Measurements from ENCODE around the gene PKN2. TPM values are rescaled to one million over a fixed set of nuclear protein-coding genes. Genes with fewer than 3 reads are reported as not detected.
A peak's percentile ranks its signal among the peaks of the same experiment; 100 is the strongest.

Gene PKN2
- total RNA-seq, 1 donor from 2014 or later: 59.0 TPM

DNA sequence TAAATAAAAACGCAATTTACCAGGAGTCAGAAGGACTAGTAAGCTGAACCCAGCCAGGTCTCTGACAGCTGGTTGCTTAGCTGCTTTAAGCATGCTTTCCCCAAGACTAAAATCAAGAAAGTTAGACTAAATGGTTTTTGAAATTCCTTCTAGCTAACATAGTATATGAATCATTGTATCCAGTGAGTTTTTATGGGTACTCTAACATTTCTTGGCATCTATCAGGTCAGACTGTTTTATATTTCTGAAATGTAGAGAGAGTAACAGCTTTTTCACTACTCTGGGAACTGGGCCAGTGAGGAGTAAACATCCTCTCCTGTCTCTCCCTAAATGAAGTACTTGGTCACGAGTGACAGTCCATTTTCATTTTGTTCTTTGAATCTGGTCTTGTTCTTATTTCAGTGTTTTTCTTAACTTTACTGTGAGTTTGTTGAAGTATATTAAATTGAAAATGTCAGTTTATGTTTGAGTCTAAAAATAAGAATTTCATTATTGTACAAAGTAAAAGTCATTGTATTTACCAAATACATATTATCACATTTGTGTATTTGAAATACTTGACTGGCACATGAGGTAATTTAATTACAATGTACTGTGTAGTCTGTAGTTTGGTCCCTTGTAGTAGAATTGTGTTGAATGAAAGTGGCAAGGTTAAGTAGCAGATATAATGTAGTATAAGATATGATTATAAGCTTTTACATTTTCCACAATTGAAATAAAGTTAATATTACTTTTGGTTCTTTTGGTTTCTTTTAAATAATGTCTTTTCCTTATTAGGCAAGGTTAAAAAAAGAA, 47.6 kb downstream of the PKN2 start:
- peak; percentile 87 for DNase-seq (ENCODE audit: low read depth)

DNA sequence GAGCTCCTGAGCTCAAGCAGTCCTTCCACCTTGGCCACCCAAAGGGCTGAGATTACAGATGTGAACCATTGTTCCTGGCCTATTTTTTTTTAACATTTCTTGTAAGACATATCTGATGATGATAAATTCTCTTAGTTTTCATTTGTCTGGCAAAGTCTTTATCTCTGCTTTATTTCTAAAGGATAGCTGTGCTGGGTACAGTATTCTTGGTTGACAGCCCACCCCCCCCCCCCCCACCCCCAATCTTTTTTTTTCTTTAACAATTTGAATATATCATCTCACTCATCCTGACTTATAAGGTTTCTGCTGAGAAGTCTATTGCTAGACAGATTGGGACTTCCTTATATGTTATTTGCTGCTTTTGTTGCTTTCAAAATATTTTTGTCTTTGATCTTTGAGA, 51.3 kb downstream of the PKN2 start:
- DNase-seq (ENCODE audit: low read depth): no peak

DNA sequence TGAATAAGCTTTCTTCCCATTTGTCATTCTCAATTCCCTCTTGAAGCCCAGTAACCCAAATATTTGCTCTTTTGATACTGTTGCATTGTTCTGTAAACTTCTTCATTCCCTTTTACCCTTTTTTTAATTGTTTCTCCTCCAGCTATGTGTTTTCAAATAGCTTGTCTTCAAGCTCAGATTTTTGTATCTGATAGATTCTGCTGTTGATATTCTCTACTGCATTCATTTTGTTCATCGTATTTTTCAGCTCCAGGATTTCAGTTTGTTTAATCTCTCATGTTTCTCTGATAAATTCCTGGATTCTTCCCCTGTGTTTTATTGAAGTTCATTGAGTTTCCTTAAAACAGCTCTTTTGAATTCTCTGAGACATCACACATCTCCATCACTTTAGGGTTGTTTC, 51.8 kb downstream of the PKN2 start:
- no peak for DNase-seq (ENCODE audit: low read depth)

DNA sequence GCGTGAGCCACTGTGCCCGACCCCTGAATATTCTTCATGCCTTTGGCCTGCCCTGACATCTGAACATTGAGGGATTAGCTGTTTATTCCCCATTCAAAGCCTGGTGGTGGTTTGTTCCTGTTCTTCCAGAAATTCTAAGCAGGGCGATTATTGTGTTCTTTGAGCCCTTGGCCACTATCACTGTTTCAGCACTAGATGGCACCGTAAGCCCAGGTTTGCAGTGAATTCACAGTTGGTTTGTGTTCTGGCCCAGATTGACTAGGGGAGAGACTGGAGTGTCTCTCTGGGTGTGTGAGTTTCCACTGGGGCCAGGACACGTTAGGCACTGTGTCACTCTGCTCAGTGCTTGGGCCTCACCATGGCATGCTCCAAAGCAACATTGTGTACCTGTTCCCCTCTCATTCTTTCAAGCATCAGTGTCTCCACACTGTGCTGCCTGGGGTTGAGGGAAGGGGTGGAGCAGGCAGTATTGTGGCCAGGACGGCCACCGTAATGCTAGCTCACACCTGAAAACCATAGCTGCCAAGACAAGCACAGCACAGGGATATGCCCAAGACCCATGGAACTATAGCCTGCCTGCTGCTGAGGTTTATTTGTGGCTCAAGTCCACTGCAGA, 52.7 kb downstream of the PKN2 start:
- peak; percentile 24 for DNase-seq (ENCODE audit: low read depth)

DNA sequence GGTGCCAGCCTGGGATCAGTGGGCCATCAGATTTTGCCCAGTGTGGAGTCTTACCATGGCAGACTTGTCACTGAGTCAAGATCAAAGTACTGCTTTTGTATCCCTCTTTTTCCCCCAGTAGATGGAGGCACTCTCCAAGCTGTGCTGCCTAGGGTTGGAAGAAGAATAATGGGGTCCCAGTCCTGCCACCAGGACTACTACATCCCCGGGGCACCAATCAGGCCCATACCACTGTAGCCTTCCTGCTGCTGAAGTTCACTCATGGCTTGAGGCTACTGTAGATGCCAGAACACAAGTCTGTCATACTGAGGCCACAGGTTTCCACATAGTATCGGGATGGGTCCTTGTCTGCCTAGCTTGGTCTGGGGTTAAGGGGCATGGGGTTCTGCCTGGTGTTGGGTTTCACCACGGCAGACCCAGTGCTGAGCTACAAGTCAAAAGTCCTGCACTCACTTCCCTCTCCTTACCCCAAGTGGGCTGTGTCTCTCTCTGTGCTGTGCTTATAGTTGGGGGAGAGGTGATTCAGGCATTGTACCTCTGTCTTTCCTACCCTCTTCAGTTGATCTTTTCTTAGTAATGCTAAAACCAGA, 53.4 kb downstream of the PKN2 start:
- DNase-seq (ENCODE audit: low read depth): no peak

DNA sequence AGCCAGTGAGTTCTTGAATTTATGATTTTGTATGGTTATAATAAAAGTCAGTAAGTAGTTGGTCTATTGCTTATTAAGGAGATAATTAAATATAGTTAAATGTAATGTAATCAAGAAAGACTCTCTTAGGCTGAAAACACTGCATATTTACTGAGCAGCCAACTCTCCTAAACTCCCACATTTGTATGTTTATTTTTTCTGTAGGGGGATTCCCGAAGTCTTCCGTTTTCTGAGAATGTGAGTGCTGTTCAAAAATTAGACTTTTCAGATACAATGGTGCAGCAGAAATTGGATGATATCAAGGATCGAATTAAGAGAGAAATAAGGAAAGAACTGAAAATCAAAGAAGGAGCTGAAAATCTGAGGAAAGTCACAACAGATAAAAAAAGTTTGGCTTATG, 56.7 kb downstream of the PKN2 start:
- DNase-seq (ENCODE audit: low read depth): no peak

DNA sequence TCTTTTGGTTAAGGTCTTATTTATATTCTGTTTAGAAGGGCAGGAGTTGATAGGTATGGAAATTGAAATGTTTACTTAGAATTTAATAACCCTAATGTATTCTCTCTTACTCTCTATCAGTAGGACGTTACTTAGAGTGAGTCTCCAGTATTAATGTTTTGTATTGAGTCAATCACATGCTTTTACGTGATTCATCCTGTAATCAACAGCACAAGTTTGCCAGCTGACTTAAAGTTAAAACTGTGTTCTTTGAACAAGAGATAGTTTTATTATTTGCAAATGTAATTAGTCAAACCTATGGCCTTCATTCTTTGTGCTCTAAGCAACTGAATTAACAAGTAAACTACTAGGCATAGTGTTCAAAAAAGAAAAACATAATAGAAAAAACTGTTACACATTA, 57.3 kb downstream of the PKN2 start:
- DNase-seq (ENCODE audit: low read depth): peak; percentile 38

DNA sequence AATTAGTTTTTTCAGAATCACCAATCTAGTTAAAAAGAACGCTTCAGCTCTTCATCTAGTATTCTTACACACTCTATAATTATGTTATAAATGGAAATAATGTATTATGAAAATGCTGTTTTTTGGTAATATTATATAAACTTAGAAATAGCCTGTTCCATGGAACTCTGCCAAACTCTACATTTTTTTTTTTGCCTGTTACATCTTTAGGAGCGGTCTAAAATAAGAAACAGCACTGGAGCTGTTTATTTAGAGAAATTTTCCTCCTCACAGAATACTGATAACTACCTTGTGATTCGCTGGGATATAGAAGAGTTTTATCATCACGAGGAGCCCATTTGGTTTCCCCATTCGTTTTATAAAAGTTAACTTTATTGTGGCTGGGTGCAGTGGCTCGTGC, 58.5 kb downstream of the PKN2 start:
- DNase-seq (ENCODE audit: low read depth): no peak

DNA sequence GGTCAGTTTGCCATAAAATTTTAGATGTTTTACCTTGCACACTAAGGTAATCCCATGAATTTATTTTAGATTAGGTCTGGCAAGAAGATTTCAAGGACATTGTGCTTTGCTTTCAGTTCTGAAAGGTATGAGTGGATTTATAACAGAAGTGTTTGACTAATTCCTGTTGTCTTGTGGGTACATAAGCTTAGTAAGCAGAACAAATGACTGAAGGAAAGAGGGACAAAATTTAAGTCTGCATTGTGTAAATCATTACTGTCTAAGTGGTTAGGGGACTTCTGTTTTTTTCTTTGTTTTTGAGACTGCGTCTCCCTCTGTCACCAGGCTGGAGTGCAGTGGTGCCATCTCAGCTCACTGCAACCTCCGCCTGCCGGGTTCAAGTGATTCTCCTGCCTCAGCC, 60.1 kb downstream of the PKN2 start:
- no peak for DNase-seq (ENCODE audit: low read depth)

DNA sequence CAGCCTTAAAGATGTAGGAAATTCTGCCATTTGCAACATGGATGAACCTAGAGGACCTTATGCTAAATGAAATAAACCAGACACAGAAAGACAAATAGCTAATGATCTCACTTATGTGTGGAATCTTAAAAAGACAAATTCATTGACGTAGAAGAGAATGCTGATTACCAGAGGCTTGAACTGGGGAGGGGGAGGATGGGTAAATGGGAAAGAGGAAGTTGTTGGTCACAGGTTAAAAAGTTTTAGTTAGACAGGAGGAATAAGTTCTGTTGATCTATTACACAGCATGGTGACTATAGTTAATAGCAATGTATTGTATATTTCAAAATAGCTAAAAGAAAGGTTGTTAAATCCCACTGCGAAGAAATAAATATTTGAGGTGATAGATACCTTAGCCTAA, 62.8 kb downstream of the PKN2 start:
- DNase-seq (ENCODE audit: low read depth): no peak

DNA sequence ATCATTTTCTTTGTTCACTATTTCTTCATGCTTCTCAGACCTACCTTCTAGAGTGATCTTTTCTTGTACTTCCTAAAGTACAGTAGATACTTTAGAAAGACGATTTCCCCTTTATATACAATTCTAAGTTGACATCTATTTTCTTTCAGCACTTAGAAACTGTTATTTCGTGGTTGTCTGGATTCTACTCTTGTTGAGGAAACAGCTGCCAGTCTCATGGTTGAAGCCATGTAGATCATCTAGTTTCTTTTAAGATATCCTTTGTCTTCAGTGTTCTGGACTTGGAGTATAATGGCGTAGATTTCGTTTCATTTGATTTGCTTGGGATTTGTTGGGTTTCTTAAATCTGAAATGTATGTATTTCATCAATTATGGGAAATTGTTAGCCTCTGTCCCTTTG, 67.6 kb downstream of the PKN2 start:
- no peak for DNase-seq (ENCODE audit: low read depth)

DNA sequence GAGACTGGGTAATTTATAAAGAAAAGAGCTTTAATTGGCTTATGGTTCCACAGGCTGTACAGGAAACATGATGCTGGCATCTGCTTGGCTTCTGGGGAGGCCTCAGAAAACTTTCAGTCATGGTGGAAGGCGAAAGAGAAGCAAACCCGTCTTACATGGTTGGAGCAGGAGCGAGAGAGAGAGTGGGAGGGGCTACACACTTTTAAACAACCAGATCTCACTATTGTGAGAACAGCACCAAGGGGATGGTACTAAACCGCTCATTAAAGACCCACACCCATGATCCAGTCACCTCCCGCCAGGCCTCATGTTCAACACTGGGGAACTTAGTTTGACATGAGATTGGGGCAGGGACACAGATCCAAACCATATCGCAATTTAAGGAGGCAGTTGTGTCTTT, 69.4 kb downstream of the PKN2 start:
- DNase-seq (ENCODE audit: low read depth): no peak

DNA sequence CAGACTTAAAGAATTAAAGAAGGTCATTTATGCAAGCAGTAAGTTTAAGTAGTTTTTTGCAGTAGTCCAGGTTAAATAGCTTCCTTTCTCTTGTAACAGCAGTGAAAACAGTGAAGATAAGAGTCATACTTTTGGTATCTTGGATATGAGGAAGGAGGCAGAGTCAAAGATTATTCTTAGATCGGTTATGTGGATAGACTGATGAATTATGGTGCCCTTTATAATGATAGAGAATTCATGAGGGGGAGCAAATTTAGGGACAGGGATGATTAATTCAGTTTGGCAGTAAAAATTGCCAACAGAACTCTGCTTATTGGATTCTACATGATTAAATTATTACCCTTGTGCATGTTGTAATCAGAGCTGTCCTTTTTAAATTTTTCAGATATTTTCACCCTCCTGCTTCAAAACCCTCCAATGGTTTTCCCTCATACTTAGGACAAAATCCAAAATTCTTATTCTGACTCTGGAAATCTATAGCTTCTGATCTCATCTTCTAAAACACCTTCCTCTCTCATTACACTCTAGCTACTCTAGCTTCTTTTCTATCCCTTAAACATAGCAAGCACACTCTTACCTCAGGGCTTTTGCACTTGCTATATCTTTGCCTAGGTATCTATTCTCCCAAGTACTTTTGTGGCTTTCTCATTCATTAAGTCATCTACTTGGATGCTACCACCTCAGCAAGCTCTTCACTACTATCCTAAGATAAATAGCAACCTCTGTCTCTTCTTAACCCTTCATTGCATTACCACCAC, 79.8 kb downstream of the PKN2 start:
- peak; percentile 47 for DNase-seq (ENCODE audit: low read depth)

DNA sequence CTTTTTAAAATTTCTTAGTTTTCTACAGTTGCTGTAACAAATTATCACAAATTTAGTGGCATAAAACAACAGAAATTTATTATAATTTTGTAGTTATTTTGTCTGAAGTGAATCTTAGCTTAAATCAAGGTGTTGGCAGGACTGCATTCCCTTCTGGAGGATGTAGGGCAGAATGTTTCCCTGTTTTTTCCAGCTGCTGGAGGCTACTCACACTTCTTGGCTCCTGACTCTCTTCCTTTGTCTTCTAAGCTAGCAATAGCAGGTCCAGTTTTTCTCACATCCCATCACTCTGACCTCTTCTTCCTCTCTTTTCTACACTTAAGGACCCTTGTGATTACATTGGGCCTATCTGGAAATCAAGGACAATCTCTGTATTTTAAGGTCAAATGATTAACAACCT, 84.1 kb downstream of the PKN2 start:
- no peak for DNase-seq (ENCODE audit: low read depth)

DNA sequence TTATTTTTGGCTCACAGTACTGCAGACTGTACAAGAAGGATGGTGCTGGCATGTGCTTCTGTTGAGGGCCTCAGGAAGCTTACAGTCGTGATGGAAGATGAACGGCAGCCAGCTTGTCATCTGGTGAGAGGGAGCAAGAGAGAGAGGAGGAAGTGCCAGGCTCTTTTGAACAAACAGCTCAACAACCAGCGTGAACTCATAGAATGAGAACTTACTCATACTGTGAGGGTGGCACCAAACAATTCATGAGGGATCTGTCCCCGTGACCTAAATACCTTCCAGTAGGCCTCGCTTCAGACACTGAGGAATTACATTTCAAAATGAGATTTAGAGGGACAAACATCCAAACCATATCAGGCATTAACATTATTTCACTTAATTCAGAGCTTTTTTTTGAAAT, 84.7 kb downstream of the PKN2 start:
- peak; percentile 35 for DNase-seq (ENCODE audit: low read depth)

DNA sequence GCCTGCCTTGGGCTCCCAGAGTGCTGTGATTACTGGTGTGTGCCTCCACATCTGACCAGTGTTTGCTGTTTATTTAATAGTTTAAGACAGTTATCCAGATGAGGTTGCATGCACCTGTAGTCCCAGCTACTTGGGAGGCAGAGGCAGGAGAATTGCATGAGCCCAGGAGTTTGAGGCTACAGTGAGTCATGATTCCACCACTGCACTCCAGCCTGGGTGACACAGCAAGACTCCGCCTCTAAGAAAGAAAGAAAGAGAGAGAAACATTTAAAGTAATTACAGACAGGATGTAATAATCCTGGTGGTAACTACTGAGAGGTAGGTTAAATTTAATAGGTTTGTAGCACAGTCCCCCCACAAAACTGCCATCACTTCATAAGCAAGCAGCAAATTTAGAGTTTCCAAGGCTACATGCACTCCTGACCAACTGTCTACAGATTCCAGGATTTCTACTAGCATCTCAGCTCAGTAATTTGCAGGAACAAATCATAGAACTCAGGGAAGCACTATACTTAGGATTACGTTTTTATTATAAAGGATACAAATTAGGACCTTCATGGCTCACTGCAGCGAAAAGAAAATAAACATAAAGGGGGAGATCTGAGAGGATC, 89.6 kb downstream of the PKN2 start:
- DNase-seq (ENCODE audit: low read depth): peak; percentile 87

DNA sequence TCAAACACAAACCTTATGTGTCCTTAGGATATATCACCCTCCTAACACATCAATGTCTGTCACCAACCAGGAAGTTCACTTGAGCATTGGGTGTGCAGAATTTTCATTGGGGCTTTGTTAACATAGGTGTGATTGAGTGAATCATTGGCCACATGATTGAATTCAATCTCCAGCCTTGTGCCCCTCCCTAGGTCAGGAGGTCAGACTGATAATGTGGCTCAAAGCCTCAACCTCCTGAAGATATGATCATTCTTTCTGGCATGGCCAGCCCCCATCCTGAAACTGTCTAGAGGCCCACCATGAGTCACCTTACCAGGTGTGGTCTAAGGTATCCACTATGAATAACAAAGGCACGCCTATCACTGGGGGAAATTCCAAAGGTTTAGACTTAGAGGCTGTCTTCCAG, 90.1 kb downstream of the PKN2 start:
- DNase-seq (ENCODE audit: low read depth): peak; percentile 77

DNA sequence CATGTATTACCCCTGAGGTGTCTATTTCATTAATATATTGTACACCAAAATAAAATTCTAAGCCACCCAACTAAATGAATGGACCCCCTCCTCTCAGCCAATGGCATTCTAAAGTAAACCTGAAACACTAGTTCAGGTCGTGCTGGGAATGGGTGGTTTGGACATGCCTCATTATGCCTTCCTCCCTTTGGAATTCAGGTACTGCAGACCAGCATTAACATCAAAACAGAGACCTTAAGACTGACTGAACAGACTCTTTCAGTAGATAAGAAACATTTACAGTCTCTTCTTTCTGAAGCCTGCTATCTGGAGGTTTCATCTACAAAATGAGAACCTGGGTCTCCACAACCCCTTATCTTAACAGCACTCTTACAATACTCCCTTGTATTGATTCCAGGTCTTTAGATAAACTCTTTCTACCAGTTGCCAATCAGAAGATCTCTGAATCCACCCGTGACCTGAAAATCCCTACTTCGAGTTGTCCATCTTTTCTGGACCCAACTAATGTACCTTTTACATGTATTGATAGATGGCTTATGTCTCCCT, 93.6 kb downstream of the PKN2 start:
- DNase-seq (ENCODE audit: low read depth): no peak

DNA sequence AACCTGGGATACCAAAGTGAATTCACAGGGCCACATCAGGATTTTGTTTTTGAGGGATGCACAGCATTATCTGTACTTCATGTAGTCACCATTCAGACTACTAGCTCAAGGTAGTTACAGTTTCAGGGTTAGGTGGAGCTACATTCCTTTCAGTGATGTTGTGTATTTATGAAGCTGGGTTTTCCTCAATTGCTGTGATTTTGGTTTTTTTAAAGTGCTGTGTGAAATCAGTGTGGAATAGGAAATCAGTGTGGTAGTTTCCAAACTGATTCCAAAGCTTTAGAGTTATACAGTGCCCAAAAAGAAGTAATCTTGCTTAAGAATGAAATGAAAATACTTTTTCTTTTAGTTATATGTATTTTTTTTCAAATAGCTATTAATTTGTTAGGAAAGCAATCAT, 95.8 kb downstream of the PKN2 start:
- no peak for DNase-seq (ENCODE audit: low read depth)

DNA sequence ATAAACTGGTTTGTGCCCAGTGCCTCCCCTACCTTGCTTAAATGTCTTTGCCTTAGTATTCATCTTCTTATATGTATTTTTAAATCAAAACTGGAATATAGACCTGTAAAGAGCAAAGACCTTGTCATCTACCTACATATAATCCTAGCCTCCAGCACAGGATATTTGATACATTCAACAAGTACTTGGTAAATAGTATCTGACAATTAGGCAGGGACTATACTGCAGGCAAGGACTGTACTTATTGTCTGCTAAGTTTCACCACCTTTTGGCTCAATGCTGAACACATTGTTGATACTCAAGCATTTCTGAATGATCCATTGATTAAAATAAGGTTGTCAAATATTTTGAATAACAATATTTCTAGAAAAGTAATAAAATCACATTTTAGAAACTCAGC, 96.4 kb downstream of the PKN2 start:
- DNase-seq (ENCODE audit: low read depth): no peak

DNA sequence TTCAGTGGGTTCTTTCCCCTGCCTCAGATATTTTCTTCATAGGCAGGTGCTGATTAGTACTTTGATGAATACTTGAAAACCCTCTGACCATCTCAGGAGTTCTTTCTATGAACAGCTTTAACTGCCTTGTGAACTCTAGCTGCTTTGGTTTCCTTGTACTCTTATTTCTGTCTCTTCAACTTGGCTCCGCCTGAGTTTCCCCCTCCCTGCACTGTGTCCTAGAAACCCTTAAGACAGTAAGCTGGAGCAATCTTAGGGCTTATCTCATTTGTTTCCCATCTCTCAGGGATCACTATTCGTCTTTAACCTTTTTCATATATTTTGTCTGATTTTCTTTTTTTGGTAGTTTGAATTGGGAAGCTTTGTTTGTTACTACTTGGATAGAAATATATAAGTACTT, 99.1 kb downstream of the PKN2 start:
- no peak for DNase-seq (ENCODE audit: low read depth)

DNA sequence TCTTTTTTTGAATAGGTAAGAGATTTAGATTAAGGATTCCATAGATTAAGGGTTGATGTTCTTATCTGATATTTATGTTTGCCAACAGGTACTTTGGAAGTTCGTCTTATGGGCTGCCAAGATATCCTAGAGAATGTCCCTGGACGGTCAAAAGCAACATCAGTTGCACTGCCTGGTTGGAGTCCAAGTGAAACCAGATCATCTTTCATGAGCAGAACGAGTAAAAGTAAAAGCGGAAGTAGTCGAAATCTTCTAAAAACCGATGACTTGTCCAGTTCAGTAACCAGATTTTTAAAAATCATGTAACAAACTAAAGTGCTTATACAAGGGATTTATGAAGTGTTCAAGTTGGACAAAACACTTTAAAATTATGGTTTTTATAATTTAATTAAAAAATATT, 100.5 kb downstream of the PKN2 start:
- no peak for DNase-seq (ENCODE audit: low read depth)
